K562 (cell line): ENCODE results near the gene SLC35G6. TPM values are rescaled to one million over a fixed set of nuclear protein-coding genes. Genes with fewer than 3 reads are reported as not detected.
A peak's percentile ranks its signal among the peaks of the same experiment; 100 is the strongest.

Experiments
- BRF1 ChIP-seq: IDR thresholded peaks from 3 replicates; pipeline ENCODE4 v1.6.1; 2011; ENCODE audit warnings: borderline replicate concordance, mild to moderate bottlenecking; ENCODE audit not compliant: insufficient read length; ENCODE audit errors: extremely low read depth
- ELF4 ChIP-seq: fragments of 450-650 bp; formaldehyde crosslinking; IDR thresholded peaks from 2 replicates; pipeline ENCODE4 v1.4.0; 2022; ENCODE audit warnings: missing genetic modification characterization
- PCBP2 ChIP-seq: fragments of 200-400 bp; formaldehyde crosslinking; IDR thresholded peaks from 2 replicates; pipeline ENCODE4 v1.6.1; 2018; ENCODE audit warnings: low read length, low read depth, mild to moderate bottlenecking, moderate library complexity; ENCODE audit not compliant: poor library complexity, severe bottlenecking
- TFAM ChIP-seq: fragments of 250-450 bp; sonication (Bioruptor Pico); conservative IDR thresholded peaks from 2 replicates; pipeline ENCODE4 v1.5.0; 2021; ENCODE audit warnings: mild to moderate bottlenecking, moderate library complexity
- ZC3H4 ChIP-seq: sonication (generic); formaldehyde crosslinking; IDR thresholded peaks from 2 replicates; pipeline ENCODE4 v1.9.0; 2021; ENCODE audit warnings: missing genetic modification reagents, borderline replicate concordance
- ZNF3 ChIP-seq: fragments of 250-450 bp; sonication (Bioruptor Pico); IDR thresholded peaks from 2 replicates; pipeline ENCODE4 v1.5.0; 2021; ENCODE audit warnings: mild to moderate bottlenecking, moderate library complexity
- ZNF644 ChIP-seq: fragments of 200-800 bp; sonication (Bioruptor generic); IDR thresholded peaks from 2 replicates; pipeline ENCODE4 v1.6.1; 2016; ENCODE audit warnings: low read depth, missing genetic modification characterization, missing compliant biosample characterization
- ZNF707 ChIP-seq: fragments of 250-450 bp; sonication (Bioruptor Pico); conservative IDR thresholded peaks from 2 replicates; pipeline ENCODE4 v1.8.0; 2022; ENCODE audit warnings: inconsistent platforms, mild to moderate bottlenecking, moderate library complexity
- ZSCAN29 ChIP-seq: fragments of 450-650 bp; IDR thresholded peaks from 2 replicates; pipeline ENCODE4 v1.6.1; 2017
- polyA plus RNA-seq, 8 experiments: library from polyadenylated mRNA; depleted of rRNA in 4 of 8; stranded (reverse) in 5 of 8; unstranded in 3 of 8; fragments of >200 nt; fragmentation: Nextera tagmentation in 2 of 8; fragmentation: Illumina TruSeq in 1 of 8; extraction: Ambion mirVana in 2 of 8; extraction: Trizol in 1 of 8; gene quantifications; 2 replicates each; pipeline versions ENCODE4 v1.2.1 to v1.2.3, GENCODE V29; 2011 to 2014; ENCODE audit warnings: inconsistent platforms in 1 of 8, missing spikeins in 1 of 8
- total RNA-seq, 7 experiments: library from RNA; depleted of rRNA in 6 of 7; stranded (reverse); fragments of >200 nt in 6 of 7; fragmentation: Illumina TruSeq in 2 of 7; extraction: Trizol in 2 of 7; gene quantifications; 2 replicates each; pipeline versions ENCODE4 v1.2.1 to v1.2.3, GENCODE V29; 2011 to 2021; ENCODE audit warnings: low replicate concordance in 1 of 7
- TF ChIP-seq, protein P1 (sequence below): fragments of 450-650 bp; conservative IDR thresholded peaks from 2 replicates; pipeline ENCODE4 v1.6.1; 2016; ENCODE audit warnings: missing genetic modification characterization, low read depth, mild to moderate bottlenecking, control low read depth, missing compliant biosample characterization
- TF ChIP-seq, protein P2 (sequence below), 2 experiments: IDR thresholded peaks in 1 of 2; conservative IDR thresholded peaks in 1 of 2; 2 replicates each; pipeline ENCODE4 v1.6.1; 2016; ENCODE audit warnings: low read depth in 2 of 2, mild to moderate bottlenecking in 1 of 2, missing compliant biosample characterization in 1 of 2, missing genetic modification characterization in 1 of 2, moderate library complexity in 1 of 2
- TF ChIP-seq, protein P3 (sequence below): fragments of 250-450 bp; sonication (Bioruptor Pico); IDR thresholded peaks from 2 replicates; pipeline ENCODE4 v1.5.0; 2020; ENCODE audit warnings: mild to moderate bottlenecking
- TF ChIP-seq, protein P4 (sequence below): fragments of 250-450 bp; sonication (Bioruptor Pico); IDR thresholded peaks from 2 replicates; pipeline ENCODE4 v1.4.0; 2020; ENCODE audit warnings: borderline replicate concordance
- TF ChIP-seq, protein P5 (sequence below): fragments of 250-450 bp; sonication (Bioruptor Pico); IDR thresholded peaks from 2 replicates; pipeline ENCODE4 v1.4.0; 2020; ENCODE audit warnings: mild to moderate bottlenecking, moderate library complexity

SLC35G6 gene
- total and polyA plus RNA-seq, 9 of the 15 experiments (the other 6 are each of a cell fraction or from before 2014, with no cell fraction given) = not detected

DNA sequence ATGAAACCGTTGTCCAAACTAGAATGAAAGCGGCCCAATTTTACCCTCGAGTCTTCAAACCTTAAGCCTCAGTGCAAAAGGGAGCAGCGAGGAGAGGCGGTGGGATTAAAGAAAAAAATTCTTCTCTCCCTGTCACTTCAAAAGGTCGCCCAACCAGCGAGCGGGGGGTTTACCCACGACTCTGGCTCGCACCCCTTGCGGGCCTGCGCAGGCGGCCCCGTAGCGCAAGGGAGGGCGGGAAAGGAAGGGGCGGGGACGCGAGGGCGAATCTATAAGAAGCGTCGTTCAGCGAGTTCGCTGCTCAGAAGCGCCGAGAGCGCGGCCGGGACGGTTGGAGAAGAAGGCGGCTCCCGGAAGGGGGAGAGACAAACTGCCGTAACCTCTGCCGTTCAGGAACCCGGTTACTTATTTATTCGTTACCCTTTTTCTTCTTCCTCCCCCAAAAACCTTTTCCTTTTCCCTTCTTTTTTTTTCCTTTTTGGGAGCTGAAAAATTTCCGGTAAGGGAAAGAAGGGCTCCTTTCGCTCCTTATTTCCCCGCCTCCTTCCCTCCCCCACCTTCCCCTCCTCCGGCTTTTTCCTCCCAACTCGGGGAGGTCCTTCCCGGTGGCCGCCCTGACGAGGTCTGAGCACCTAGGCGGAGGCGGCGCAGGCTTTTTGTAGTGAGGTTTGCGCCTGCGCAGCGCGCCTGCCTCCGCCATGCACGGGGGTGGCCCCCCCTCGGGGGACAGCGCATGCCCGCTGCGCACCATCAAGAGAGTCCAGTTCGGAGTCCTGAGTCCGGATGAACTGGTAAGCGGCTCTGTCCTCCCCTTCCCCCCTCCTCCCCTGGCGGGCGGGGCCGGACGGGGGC is 3.0 kb downstream of the SLC35G6 start, which contains the start of gene POLR2A (continued):
- TF ChIP-seq, protein P1, sequence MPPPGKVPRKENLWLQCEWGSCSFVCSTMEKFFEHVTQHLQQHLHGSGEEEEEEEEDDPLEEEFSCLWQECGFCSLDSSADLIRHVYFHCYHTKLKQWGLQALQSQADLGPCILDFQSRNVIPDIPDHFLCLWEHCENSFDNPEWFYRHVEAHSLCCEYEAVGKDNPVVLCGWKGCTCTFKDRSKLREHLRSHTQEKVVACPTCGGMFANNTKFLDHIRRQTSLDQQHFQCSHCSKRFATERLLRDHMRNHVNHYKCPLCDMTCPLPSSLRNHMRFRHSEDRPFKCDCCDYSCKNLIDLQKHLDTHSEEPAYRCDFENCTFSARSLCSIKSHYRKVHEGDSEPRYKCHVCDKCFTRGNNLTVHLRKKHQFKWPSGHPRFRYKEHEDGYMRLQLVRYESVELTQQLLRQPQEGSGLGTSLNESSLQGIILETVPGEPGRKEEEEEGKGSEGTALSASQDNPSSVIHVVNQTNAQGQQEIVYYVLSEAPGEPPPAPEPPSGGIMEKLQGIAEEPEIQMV (tag) = no peak
- TF ChIP-seq TFAM (CRISPR knock-in tag) (no peak), ZSCAN29 (no peak), ELF4 (CRISPR knock-in tag) (peak; percentile 83), BRF1 (no peak), ZNF707 (no peak), PCBP2 (no peak), ZNF3 (CRISPR knock-in tag) (no peak), ZNF644 (tag) (peak; percentile 52; the same call in 1 of the 2 replicates), ZC3H4 (CRISPR knock-in tag) (no peak)
- TF ChIP-seq, protein P2, sequence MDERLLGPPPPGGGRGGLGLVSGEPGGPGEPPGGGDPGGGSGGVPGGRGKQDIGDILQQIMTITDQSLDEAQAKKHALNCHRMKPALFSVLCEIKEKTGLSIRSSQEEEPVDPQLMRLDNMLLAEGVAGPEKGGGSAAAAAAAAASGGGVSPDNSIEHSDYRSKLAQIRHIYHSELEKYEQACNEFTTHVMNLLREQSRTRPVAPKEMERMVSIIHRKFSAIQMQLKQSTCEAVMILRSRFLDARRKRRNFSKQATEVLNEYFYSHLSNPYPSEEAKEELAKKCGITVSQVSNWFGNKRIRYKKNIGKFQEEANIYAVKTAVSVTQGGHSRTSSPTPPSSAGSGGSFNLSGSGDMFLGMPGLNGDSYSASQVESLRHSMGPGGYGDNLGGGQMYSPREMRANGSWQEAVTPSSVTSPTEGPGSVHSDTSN (CRISPR knock-in tag; IDR thresholded peaks at IDR 0.05; ENCODE audit: low read depth) = no peak
- TF ChIP-seq, protein P2 (tag; conservative IDR thresholded peaks at IDR 0.05; ENCODE audit: low read depth) = 0 out of 2 replicates have a peak, but pooled peaks have one; percentile 9
- TF ChIP-seq, protein P3, sequence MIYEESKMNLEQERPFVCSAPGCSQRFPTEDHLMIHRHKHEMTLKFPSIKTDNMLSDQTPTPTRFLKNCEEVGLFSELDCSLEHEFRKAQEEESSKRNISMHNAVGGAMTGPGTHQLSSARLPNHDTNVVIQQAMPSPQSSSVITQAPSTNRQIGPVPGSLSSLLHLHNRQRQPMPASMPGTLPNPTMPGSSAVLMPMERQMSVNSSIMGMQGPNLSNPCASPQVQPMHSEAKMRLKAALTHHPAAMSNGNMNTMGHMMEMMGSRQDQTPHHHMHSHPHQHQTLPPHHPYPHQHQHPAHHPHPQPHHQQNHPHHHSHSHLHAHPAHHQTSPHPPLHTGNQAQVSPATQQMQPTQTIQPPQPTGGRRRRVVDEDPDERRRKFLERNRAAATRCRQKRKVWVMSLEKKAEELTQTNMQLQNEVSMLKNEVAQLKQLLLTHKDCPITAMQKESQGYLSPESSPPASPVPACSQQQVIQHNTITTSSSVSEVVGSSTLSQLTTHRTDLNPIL (CRISPR knock-in tag) = no peak
- TF ChIP-seq, protein P4, sequence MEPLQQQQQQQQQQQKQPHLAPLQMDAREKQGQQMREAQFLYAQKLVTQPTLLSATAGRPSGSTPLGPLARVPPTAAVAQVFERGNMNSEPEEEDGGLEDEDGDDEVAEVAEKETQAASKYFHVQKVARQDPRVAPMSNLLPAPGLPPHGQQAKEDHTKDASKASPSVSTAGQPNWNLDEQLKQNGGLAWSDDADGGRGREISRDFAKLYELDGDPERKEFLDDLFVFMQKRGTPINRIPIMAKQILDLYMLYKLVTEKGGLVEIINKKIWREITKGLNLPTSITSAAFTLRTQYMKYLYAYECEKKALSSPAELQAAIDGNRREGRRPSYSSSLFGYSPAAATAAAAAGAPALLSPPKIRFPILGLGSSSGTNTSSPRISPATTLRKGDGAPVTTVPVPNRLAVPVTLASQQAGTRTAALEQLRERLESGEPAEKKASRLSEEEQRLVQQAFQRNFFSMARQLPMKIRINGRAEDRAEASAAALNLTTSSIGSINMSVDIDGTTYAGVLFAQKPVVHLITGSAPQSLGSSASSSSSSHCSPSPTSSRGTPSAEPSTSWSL = no peak
- TF ChIP-seq, protein P5, sequence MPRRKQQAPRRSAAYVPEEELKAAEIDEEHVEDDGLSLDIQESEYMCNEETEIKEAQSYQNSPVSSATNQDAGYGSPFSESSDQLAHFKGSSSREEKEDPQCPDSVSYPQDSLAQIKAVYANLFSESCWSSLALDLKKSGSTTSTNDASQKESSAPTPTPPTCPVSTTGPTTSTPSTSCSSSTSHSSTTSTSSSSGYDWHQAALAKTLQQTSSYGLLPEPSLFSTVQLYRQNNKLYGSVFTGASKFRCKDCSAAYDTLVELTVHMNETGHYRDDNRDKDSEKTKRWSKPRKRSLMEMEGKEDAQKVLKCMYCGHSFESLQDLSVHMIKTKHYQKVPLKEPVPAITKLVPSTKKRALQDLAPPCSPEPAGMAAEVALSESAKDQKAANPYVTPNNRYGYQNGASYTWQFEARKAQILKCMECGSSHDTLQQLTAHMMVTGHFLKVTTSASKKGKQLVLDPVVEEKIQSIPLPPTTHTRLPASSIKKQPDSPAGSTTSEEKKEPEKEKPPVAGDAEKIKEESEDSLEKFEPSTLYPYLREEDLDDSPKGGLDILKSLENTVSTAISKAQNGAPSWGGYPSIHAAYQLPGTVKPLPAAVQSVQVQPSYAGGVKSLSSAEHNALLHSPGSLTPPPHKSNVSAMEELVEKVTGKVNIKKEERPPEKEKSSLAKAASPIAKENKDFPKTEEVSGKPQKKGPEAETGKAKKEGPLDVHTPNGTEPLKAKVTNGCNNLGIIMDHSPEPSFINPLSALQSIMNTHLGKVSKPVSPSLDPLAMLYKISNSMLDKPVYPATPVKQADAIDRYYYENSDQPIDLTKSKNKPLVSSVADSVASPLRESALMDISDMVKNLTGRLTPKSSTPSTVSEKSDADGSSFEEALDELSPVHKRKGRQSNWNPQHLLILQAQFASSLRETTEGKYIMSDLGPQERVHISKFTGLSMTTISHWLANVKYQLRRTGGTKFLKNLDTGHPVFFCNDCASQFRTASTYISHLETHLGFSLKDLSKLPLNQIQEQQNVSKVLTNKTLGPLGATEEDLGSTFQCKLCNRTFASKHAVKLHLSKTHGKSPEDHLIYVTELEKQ (CRISPR knock-in tag) = no peak
